Pulmonary artery endothelial cell (primary cell): ENCODE results near the gene MRO. TPM values are rescaled to one million over a fixed set of nuclear protein-coding genes. Genes with fewer than 3 reads are reported as not detected.
"Not testable (repeated sequence)": the region's sequence is repeated elsewhere in the genome, so short reads cannot be mapped to it uniquely, and the experiment has no call there.

ENCODE experiments used
- DNase-seq: peaks from one replicate; pipeline ENCODE4 v3.0.0-alpha.2; 2011; ENCODE audit warnings: low read depth, low spot score
- total RNA-seq: library from RNA; depleted of rRNA; stranded (reverse); fragments of >200 nt; gene quantifications from 2 replicates; pipeline ENCODE4 v1.2.3, GENCODE V29; 2014

The MRO gene
- total RNA-seq, 1 donor from 2014 or later = not detected

DNA sequence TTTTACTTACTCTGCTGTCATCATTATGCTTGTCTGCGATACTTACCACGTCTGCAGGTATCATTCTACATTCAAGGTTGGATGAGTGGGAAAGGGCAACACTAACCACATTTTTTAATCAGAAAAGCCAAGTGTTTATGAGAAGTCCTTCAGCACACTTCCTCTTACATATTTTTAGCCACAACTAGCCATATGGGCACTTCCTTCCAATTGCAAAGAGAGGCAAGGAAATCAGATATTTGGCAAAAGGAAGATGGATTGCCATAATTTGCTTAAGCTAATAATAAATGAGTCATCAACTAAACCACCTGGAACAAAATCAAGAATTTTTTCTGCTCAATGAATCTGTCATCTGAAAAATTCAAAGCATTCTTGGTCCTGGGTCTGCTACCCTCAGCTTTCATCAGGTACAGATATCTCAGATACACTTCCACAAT lies 16.7 kb upstream of the MRO start:
- peak; percentile 63 for DNase-seq

GRCh38 chr18:50833496-50833895 lies 13.7 kb upstream of the MRO start:
- DNase-seq = not testable (repeated sequence)

- DNase-seq = no peak
Observed at GRCh38 chr18:50832754-50833153, 12.9 kb upstream of the MRO start.

DNA sequence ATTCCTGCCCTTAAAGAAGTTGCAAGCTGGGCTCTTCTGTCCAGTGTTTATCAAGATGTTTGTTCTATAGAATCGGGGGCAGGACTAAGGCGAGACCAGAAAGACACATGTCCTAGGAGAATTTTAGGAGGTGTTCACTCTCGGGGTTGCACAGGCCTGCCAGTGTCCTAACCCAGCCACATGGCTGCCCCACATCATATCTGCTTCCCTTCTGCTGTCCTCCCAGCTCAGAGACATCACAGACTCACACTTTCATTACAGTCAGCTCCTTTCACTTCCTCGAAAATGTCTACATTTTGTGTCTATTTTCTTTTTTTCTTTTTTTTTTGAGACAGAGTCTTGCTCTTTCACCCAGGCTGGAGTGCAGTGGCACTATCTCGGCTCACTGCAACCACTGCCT lies 10.7 kb upstream of the MRO start:
- DNase-seq = no peak

- no peak for DNase-seq
Observed at GRCh38 chr18:50829644-50830043, 9.8 kb upstream of the MRO start.

DNA sequence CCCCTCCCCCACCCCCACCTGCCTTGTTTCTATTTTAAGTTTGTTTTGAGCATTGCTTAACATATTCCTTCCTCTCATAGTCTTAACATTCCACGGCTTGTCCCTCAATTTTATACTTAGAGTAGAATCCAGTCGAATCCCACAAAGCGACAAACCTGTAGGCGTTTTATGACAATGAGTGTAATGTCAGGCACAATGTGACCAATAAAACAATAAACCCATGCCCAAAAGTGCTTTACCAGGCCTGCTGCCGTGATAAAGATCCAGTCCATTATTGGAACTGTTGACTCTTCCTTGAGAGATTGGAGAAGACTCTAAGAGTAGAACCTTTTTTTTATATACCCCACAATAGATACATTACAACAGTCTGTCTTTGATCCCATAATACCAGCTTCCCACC lies 6.2 kb upstream of the MRO start:
- DNase-seq = no peak

- no peak for DNase-seq
Observed at GRCh38 chr18:50825621-50826020, 5.8 kb upstream of the MRO start.

DNA sequence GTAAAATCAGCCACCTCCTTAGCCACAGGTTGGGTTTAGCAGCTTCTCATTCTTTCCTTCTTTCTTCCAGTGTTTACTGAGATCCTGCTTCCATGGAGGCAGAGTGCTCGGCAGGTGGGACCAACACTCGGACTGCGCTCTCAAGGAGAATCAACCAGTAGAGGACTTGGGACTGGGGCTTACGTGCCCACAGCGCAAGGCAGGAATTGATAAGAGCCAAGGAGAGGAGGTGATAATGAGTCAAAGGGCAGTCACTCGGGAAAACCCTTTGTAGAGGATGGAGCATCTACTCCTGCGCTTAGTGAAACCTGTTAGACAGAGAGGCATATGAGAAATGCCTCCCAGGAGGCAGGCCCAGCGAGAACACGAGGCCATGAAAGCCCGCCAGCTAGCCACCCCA lies 2.9 kb upstream of the MRO start:
- DNase-seq = no peak

GRCh38 chr18:50820901-50821520 lies 1.2 kb upstream of the MRO start:
- no peak for DNase-seq

DNA sequence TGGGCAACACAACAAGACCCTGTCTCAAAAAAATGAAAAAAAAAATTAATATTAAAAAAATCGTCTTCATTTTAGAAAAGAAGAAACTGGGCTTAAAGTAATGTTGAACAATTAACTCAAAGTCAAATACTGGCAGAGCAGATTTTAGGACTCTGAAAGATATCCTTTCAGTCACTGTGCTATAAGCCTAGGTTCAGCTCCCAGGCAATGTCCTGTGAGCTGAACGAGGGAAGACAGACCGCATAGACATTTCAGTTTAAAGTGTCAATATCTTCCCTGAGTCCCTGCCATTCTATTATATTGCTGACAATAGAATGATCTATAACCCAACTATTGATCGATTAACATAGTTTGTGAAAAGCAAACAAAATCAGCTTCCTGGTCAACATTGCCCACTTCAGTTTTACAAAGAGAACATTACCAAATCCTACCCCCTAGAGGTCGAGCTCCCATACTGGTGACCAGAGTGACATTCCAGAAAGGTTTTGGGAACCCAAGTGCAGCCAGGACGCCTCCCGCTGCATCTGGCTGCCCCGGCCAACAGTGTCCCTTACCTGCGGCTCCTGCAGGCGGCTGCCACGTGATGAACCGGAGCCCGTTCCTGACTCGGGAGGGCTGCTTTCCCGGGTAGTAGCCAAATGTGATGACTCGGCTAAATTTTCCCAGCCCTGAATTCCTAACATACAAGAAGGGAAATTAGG lies 639 bp downstream of the MRO start:
- DNase-seq = no peak

GRCh38 chr18:50816419-50817166 lies 3.2 kb downstream of the MRO start:
- DNase-seq = no peak

DNA sequence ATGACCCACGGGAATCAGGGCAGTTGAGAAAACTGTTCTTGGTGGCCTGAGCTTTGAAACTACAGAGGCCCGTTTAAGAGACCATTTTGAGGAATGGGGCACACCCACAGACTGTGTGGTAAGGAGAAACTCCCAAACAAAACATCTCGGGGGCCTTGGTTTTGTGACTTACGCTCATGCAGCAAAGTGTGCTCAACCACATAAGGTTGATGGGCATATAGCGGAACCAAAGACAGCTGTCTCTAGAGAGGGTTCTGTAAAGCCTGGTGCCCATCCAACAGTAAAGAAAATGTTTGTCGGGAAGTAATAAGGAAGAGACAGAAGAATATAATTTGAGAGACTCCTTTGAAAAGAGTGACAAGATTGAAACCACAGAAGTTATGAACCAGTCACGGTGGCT lies 5.4 kb downstream of the MRO start:
- DNase-seq = no peak

DNA sequence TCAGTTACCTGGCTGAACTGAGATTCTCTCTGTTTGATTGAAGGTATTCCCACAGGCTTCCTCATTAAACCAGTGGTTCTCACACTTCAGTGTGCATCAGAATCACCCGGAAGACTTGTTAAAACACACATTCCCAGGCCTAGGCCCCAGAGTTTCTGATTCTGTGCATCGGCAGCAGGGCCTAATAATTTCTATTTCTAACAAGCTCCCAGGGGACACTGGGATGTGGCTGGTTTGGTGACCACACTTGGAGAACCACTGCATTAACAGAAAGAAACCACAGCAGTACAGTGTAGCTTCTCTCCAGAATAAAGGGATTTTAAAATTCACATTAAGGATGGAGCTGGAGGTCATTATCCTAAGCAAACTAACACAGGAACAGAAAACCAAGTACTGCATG lies 6.5 kb downstream of the MRO start:
- no peak for DNase-seq

DNA sequence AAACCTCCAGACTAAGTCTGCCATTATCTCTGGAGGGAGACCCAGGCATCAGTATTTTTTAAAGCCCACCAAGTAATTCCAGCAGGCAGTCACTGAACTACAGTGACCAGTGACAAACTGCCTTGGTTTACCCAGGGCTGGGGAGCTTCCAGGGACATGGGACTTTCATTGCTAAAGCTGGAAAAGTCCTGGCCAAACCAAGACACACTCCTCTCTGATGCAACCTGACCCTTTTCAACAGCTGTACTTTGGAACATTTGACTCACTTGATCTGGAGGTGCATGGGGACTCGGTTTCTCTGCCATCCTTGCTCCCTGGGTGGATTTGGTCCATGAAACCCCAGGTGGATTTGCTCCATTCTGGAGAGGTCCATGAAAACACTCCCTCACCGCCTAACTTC lies 7.0 kb downstream of the MRO start:
- DNase-seq = no peak

GRCh38 chr18:50807176-50807575 lies 12.6 kb downstream of the MRO start:
- DNase-seq = no peak

GRCh38 chr18:50806208-50806616 lies 13.6 kb downstream of the MRO start:
- no peak for DNase-seq

GRCh38 chr18:50805732-50806131 lies 14.1 kb downstream of the MRO start:
- no peak for DNase-seq

- DNase-seq = no peak
Observed at GRCh38 chr18:50803592-50803991, 16.2 kb downstream of the MRO start.

DNA sequence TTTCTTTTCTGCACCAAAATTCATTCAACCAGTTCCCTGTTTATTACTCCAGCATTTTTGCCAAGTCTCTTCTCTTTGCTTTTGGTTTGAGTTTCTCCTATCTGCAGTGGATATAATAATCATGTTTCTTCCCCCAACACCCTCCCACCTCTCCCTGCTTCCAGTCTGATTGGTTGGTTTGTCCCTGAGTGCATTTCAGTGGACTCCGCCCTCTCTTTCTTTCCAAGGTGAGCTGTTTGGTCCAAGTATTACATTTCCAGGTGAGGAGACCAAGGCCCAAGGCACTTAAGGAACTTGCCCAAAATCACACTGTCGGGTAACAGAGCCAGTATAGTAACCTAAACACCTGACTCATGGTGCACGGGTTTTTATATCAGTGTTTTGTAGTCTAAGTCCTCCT lies 17.7 kb downstream of the MRO start:
- DNase-seq = no peak

- no peak for DNase-seq
Observed at GRCh38 chr18:50797142-50797541, 22.7 kb downstream of the MRO start.

DNA sequence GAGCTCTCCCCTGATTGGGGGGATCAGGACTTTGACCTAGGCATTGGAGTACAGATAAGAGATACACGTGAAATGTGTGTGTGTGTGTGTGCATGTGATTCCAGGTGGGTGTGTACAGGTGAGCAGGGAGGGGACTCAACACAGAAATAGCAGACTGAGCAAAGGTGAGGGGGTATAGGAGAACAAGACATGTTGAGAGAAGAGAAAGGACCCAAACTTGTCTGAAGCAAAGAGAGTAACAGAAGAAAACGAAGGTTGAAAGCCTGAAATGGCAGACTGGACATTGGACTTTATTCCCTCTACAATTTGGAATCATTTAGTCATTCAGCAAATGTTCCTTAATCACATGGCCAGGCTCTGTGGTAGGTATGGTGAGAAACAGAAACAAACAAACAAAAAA lies 23.3 kb downstream of the MRO start:
- no peak for DNase-seq

- no peak for DNase-seq
Observed at GRCh38 chr18:50793641-50794565, 25.9 kb downstream of the MRO start.
